ENCODE results near the gene COL4A2.

The COL4A2 gene

DNA sequence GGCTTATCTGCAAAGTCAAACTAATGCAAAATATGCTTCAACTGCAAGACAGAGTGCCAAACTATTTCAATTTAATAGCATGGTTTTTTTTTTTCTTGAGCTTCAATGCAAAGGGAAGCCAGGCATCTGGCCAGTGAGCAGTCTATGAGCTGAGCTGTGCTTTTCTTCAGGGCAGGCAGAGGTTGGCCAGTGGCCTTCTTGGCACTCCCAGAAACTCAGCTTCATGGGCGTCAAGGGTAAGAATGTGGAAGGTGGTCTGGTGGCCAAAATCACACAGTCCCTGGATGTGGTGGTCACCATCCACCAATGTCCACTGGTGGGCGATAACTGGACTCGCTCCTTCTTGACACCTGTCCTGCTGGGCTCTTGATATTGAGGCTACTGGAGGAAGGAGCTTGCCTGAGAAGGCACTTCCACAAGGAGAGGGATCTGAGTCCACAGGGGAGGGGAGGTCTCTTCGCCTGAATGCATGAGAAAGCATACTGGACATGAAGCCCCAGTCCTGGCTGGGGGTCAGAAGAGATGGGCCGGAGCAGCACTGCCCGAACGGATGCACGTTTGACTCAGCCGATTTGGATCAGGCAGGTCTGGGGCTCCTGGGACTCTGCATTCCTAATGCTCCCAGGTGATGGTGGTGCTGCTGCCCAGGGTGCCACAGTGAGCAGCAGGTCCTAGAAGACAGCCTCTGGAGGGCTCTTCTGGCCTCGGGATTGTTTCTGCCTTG lies 17.1 kb downstream of the COL4A2 start:
- Mint-ChIP-seq H3K36me3 (no peaks in the 10 kb centered on the region), H3K4me1 (peaks cover 11% of the 10 kb centered on the region), H3K27me3 (peaks cover 70% of the 10 kb centered on the region), H3K4me3 (no peak overlapping the region), H3K9me3 (no peaks in the 10 kb centered on the region), H3K27ac (no peak overlapping the region)
- DNase-seq: no peak
- CTCF ChIA-PET: interaction anchor here (1.7 kb wide), 1 partner anchor 19 kb away, joined by 5 read pairs; no protein-coding TSS in a partner anchor

DNA sequence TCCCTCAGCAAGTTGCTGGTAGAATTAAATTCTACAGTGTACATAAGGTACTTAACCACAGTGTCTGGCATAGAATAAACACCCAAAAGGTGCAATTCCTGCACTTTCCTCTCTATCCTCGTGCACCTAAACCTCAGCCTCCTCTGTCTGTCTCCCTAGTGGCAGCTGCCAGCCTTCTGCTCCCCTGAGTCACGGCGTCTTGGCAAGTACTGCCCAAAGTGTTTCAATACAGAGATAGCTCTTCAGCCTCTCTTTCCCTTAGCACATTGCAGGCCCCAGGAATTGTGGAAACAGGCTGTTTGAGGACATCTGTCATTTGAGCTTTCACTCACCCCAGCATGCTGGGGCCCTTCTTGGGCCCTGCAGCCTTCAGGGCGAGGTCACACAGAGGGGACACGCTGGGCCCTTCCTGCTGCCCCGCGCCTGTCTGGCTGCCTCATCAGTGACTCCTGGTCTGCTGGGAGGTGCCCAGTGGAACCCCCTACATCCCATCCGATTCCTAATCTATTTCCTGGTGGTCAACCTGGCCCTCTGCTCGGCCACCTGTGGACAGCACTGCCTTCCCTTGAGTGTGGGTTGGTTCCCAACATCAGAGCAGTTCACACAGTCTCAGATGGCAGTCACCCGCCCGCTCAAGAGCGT lies 19.3 kb downstream of the COL4A2 start:
- Mint-ChIP-seq H3K9me3 (no peaks in the 10 kb centered on the region), H3K27me3 (peaks cover 58% of the 10 kb centered on the region), H3K4me1 (no peaks in the 10 kb centered on the region), H3K27ac (no peak overlapping the region), H3K36me3 (no peaks in the 10 kb centered on the region), H3K4me3 (no peak overlapping the region)
- DNase-seq: no peak
- CTCF ChIA-PET: interaction anchor here (0.7 kb wide), 1 partner anchor 130 kb away, joined by 3 read pairs; no protein-coding TSS in a partner anchor

DNA sequence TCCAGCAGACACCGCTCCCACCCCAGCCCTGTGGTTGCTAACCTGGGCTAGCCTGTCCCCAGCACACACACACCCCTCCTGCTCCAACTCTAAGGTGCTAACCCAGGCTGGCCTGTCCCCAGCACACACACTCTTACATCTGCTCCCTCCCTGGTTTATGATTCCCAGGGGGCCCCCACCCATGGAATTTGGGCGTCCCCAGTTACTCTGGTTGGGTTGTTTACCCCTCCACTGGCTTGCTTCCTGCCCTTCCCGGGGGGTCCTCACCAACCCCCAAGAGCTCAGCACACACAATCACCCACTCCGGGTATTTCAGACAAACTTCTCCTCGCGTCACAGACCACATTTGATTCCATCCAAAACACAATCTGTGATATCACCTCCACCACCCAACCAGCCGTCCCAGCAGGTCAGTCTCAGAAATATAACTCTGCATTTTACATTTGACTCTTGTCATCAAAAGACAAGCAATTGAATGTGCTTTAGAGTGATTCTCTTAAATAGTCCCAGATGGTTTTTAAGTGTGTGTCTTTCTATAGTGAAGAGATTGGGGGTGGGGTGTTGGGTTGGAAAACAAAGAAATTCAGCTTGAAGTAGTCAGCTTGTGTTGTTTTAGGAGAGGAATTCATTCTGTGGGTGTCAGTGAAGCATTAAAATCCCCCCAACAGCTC lies 20.1 kb downstream of the COL4A2 start:
- Mint-ChIP-seq H3K9me3 (no peaks in the 10 kb centered on the region), H3K4me1 (no peaks in the 10 kb centered on the region), H3K4me3 (no peak overlapping the region), H3K36me3 (no peaks in the 10 kb centered on the region), H3K27me3 (peaks cover 52% of the 10 kb centered on the region), H3K27ac (no peak overlapping the region)
- CTCF ChIA-PET: no interaction called here
- no peak for DNase-seq

DNA sequence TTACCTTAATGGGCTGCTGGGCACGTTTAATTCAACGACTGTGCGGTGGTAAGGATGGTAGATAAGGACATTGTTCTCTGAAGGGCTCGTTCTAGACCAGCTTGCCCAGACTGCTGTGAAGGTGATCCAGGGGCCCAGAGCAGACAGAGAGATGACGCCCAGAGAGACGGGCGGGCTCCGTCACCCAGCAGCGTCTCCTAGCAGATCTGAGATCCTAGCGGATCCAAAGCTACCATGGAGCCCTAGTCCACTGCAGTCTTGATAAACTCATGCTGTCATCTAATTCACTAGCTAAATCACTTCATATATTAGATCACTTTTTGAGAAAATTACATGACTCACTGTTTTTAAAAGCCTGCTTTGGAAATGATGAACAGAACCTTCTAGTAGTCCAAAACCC lies 21.5 kb downstream of the COL4A2 start:
- Mint-ChIP-seq H3K36me3 (no peaks in the 10 kb centered on the region), H3K27ac (no peak overlapping the region), H3K27me3 (peaks cover 46% of the 10 kb centered on the region), H3K4me3 (no peak overlapping the region), H3K9me3 (no peaks in the 10 kb centered on the region), H3K4me1 (no peaks in the 10 kb centered on the region)
- CTCF ChIA-PET: no interaction called here
- DNase-seq: no peak

DNA sequence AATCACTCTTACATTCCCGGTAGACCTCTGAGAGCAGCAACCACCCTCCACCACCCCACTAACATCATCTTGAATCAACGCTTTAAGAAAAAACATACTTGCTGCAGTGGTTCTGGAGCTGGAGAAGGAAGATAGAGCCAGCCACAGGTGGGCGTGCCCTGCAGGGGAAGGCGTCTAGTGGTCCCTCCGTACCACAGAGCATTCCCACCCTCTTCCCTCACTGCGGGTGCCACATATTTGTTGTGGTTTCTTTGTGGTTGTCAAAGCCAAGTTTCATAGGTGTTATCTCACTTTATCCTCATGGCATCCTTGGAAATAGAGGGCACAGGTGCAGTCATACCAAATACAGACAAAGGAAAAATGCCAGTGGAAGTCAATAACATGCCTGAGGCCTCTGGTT lies 22.2 kb downstream of the COL4A2 start:
- H3K27me3 Mint-ChIP-seq: peaks cover 43% of the 10 kb centered on the region
- CTCF ChIA-PET: no interaction called here

DNA sequence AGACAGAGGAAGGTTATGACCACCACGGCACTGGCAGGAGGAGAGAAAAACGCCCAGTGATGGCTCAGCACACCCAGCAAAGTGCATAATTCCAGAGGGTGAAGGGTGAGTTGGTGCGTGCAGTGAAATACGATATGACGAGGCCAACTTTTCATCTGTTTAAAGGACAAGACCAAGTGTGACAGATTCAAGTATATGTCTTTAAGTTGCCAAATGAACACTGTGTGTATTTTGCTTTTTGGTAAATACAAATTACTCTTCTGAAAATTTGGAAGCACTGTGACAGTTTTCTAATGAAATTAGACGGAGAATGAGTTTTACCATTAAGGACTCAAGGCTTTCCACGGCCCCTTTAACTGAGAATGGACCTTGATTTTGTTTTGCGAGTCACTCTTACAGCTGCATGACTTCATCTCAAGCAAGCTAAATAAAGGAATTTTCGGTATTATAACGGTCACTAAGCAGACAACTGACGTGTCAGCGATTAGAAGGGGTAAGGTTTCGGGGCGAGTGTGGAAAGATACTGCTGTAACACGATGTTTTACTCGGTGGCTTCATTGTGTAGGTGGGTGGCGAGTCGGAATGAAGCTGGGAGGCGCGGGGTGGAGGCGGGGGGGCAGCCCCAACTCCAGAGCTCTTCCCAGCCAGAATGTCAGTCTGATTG lies 22.8 kb downstream of the COL4A2 start:
- Mint-ChIP-seq H3K4me3 (no peak overlapping the region), H3K4me1 (no peaks in the 10 kb centered on the region), H3K36me3 (no peaks in the 10 kb centered on the region), H3K9me3 (no peaks in the 10 kb centered on the region), H3K27ac (no peak overlapping the region), H3K27me3 (peaks cover 41% of the 10 kb centered on the region)
- no peak for DNase-seq
- CTCF ChIA-PET: no interaction called here

More for the DNA sequence above, 22.2 kb downstream of the COL4A2 start:
- Mint-ChIP-seq H3K9me3 (no peaks in the 10 kb centered on the region), H3K4me1 (no peaks in the 10 kb centered on the region), H3K4me3 (no peak overlapping the region), H3K36me3 (no peaks in the 10 kb centered on the region), H3K27ac (no peak overlapping the region)
- no peak for DNase-seq

DNA sequence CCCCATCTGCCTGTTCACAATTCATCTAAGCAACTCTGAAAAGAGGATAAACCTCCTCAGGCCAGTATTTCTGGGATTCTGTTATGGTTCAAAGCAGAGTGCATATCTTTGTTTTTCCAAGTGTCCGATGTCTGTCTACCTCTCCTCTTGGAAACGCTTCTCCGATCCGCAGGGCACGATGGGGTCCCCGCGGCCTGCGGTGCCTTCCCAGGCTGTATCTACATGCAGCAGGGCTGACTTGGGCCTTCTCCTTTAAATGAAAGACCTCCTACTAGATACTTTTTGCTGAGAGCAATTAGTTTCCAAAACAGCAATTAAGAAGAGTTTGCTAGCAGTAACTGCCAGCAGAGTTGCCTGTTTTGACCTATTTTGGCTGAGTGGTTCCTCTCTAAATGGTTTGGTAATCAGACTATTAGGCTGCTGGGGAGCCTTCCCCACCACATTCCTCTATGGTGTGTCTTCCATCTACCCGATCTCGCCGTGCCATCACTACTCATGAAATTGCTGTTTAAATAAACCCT lies 23.5 kb downstream of the COL4A2 start:
- Mint-ChIP-seq H3K4me3 (no peak overlapping the region), H3K36me3 (no peaks in the 10 kb centered on the region), H3K9me3 (no peaks in the 10 kb centered on the region), H3K4me1 (no peaks in the 10 kb centered on the region), H3K27ac (no peak overlapping the region), H3K27me3 (peaks cover 39% of the 10 kb centered on the region)
- CTCF ChIA-PET: no interaction called here
- DNase-seq: no peak

DNA sequence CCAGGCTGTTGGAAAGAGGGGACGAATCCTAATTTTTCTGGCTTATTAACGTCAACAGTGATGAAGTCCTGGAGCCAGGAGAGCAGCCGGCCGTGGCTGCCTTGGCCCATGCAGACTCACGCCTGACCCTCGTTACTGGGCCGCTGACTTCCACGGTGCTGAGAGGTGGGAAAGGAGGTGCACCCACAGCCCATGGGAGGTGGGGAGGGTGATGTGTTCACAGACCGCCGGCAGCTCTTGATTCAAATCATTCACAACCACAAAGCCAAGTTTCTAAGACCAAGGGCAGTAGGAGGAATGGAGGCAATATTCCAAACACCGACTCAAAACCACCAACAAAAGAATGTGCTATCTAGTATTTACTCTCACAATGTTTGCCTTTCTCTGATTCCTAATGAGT lies 24.3 kb downstream of the COL4A2 start:
- no peak overlapping the region for H3K4me3 Mint-ChIP-seq
- H3K9me3 Mint-ChIP-seq: no peaks in the 10 kb centered on the region
- CTCF ChIA-PET: no interaction called here
- no peak for DNase-seq
- peaks cover 30% of the 10 kb centered on the region for H3K27me3 Mint-ChIP-seq
- no peak overlapping the region for H3K27ac Mint-ChIP-seq
- no peaks in the 10 kb centered on the region for H3K4me1 Mint-ChIP-seq
- H3K36me3 Mint-ChIP-seq: no peaks in the 10 kb centered on the region

DNA sequence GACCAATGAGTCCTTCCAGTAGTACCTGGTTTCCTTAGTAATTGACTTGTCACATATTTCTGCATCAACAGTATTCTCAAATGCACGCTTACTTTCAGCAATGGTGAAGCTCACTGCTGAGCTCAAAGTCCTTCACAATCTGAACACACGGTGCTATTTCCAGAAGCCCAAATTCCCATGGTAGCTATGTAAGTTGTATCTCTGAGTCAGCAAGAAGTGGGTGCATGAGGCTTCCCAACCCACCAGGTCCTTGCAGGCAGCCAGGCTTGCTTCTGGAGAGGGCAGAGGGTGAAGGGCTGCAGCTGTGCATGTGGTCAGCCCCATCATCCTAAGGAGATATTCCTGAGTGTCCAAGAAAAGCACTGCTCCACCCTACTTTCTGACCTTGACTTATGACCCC lies 25.7 kb downstream of the COL4A2 start:
- CTCF ChIA-PET: interaction anchor here (0.7 kb wide), 1 partner anchor 9 kb away, joined by 3 read pairs; no protein-coding TSS in a partner anchor
- DNase-seq: no peak
- peaks cover 22% of the 10 kb centered on the region for H3K27me3 Mint-ChIP-seq
- H3K36me3 Mint-ChIP-seq: no peaks in the 10 kb centered on the region
- no peaks in the 10 kb centered on the region for H3K9me3 Mint-ChIP-seq
- H3K4me1 Mint-ChIP-seq: no peaks in the 10 kb centered on the region
- no peak overlapping the region for H3K27ac Mint-ChIP-seq
- H3K4me3 Mint-ChIP-seq: no peak overlapping the region

DNA sequence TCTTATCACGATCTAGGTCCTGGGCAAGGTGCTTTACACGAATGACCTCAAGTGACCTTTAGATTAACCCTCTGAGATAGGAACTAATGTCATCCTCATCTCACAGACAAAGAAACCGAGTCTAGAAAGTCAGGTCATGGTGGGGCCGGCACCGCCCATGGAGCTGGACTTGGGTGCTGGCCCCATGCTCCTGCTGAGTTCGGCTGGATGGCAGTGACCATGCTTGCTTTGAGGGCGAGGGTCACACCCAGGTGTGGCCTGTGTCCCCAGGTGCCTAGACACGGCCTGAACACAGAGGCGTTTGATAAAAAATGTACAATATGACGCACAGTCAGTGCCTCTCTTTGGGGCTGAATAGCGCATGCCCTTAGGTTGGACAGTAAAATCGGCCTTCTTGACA lies 26.8 kb downstream of the COL4A2 start:
- peaks cover 2% of the 10 kb centered on the region for H3K4me1 Mint-ChIP-seq

DNA sequence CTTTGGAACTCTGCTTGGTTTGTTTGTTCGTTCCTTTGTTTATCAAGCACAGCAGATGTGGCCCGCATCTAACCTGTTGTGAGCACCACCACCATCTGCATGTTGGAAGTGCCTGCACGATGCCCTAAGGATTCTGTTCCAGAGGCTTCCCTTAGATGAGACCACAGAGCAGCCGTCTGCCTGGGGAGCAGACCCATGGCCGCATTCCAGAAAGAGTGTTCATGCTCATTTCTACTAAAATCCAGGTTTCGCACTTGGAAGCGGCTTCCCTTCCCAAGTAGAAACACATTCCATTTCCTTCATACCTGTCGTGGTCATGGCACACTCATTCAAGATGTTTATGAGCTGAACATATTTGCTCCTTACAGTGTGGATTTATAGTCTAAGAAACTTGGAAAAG lies 27.2 kb downstream of the COL4A2 start:
- no peak overlapping the region for H3K27ac Mint-ChIP-seq
- CTCF ChIA-PET: interaction anchor here (0.6 kb wide), 1 partner anchor 113 kb away, joined by 3 read pairs; no protein-coding TSS in a partner anchor
- H3K4me3 Mint-ChIP-seq: no peak overlapping the region
- H3K27me3 Mint-ChIP-seq: peaks cover 27% of the 10 kb centered on the region
- no peaks in the 10 kb centered on the region for H3K9me3 Mint-ChIP-seq
- no peak for DNase-seq
- H3K36me3 Mint-ChIP-seq: no peaks in the 10 kb centered on the region
- peaks cover 6% of the 10 kb centered on the region for H3K4me1 Mint-ChIP-seq

More for the DNA sequence above, 26.8 kb downstream of the COL4A2 start:
- Mint-ChIP-seq H3K27ac (no peak overlapping the region), H3K4me3 (no peak overlapping the region), H3K36me3 (no peaks in the 10 kb centered on the region), H3K27me3 (peaks cover 23% of the 10 kb centered on the region), H3K9me3 (no peaks in the 10 kb centered on the region)
- CTCF ChIA-PET: interaction anchor here (0.6 kb wide), 1 partner anchor 113 kb away, joined by 3 read pairs; no protein-coding TSS in a partner anchor
- no peak for DNase-seq

DNA sequence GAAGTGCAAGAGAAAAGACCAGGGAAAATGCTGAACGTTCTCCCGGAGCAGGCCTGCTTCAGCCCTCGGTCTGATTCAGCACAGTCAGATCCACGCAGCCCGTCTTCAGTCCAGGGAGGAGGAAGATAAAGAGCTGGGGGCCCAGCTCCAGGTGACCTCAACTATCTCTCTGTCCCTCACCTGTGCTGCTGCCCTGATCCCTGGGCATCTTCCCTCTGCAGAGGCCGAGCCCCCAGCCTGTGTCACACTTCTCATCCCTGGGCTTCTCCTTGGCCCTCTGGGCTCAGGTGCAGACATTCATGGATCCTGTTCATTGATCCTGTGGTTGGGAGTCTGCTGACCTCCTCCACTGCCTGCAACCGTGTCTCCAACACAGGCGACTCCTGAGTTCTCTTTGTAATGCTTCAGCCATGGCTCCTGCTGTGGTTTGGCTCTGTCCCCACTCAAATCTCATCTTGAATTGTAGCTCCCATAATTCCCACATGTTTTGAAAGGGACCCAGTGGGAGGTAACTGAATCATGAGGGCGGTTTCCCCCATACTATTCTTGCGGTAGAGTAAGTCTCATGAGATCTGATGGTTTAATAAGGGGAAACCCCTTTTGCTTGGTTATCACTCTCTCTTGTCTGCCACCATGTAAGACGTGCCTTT lies 27.9 kb downstream of the COL4A2 start:
- H3K27me3 Mint-ChIP-seq: peaks cover 29% of the 10 kb centered on the region
- H3K27ac Mint-ChIP-seq: no peak overlapping the region
- DNase-seq: no peak
- H3K36me3 Mint-ChIP-seq: no peaks in the 10 kb centered on the region
- CTCF ChIA-PET: no interaction called here
- H3K4me3 Mint-ChIP-seq: no peak overlapping the region
- H3K4me1 Mint-ChIP-seq: peaks cover 14% of the 10 kb centered on the region
- no peaks in the 10 kb centered on the region for H3K9me3 Mint-ChIP-seq

DNA sequence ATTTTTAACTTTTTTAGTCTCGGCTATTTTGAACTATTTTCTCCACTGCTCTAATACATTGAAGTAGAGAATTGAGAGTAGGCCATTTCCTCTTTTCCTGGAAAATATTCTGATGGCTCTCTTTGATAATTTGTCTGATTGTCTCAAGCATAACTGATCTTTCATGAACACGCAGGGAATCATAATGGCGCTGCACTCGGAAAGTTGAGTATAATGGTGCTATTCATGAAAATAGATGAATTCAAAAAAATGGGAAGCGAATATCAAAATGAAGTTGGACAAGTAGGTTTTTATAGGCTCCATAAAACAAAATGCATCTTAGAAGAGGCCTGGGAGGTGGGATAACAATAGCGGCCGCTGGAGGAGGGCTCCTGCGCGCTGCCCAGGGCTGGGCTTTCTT lies 29.0 kb downstream of the COL4A2 start:
- CTCF ChIA-PET: no interaction called here
- H3K36me3 Mint-ChIP-seq: no peaks in the 10 kb centered on the region

DNA sequence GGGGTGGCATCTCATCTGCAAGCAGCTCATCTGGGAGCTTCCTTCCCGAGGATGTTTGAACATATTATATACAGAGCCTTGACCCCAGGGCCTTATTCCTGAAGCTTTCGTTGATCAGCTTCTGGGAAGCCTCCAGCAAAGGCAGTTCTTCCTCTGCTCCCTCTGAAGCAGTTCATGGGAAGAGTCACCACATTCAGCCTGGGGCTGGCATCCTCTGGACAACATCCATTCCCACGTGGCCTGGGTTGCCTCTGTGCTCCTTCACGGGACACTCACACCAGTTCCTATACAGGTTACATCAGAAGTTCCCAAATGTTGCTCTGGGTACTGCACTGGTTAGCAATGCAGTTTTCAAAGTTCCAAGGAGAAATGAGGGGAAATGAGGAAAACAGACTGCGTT lies 29.6 kb downstream of the COL4A2 start:
- CTCF ChIA-PET: no interaction called here
- no peaks in the 10 kb centered on the region for H3K36me3 Mint-ChIP-seq
- peaks cover 31% of the 10 kb centered on the region for H3K4me1 Mint-ChIP-seq
- peaks cover 46% of the 10 kb centered on the region for H3K27me3 Mint-ChIP-seq
- H3K27ac Mint-ChIP-seq: no peak overlapping the region
- H3K4me3 Mint-ChIP-seq: no peak overlapping the region
- no peak for DNase-seq
- no peaks in the 10 kb centered on the region for H3K9me3 Mint-ChIP-seq

More for the DNA sequence above, 29.0 kb downstream of the COL4A2 start:
- no peak for DNase-seq
- Mint-ChIP-seq H3K27me3 (peaks cover 41% of the 10 kb centered on the region), H3K4me1 (peaks cover 25% of the 10 kb centered on the region), H3K9me3 (no peaks in the 10 kb centered on the region), H3K4me3 (no peak overlapping the region), H3K27ac (no peak overlapping the region)
